HepG2 (cell line): ENCODE measurements around the gene ISLR2. TPM values are rescaled to one million over a fixed set of nuclear protein-coding genes. Genes with fewer than 3 reads are reported as not detected.
A peak's percentile ranks its signal among the peaks of the same experiment; 100 is the strongest.
"Not testable (repeated sequence)": the region's sequence is repeated elsewhere in the genome, so short reads cannot be mapped to it uniquely, and the experiment has no call there.

ENCODE experiments used
- ATAC-seq: fragments of 200-7000 bp; cut with Tn5 transposase; 3 replicates; pipeline ENCODE4 v1.9.1; 2020; ENCODE audit warnings: mild to moderate bottlenecking, moderate library complexity
- BruUV-seq: library from RNA; stranded (reverse); fragments of 400-500 nt; replicated peaks from 2 replicates; lab custom pipeline; 2021; lab: Mats Ljungman, UMichigan
- CTCF ChIA-PET: fragments of 300-600 bp; formaldehyde crosslinking; extraction: SDS; loops from one replicate; lab custom pipeline; 2021; ENCODE audit warnings: low total read pairs, inconsistent platforms, low intra/inter-chr PET ratio; lab: Yijun Ruan, JAX
- POLR2A ChIA-PET: fragments of 350-600 bp; sonication (Branson Sonifier 250); formaldehyde crosslinking; loops from one replicate; lab custom pipeline; 2020; ENCODE audit warnings: antibody characterized with exemption, inconsistent platforms; lab: Yijun Ruan, JAX
- DNase-seq: peaks from one replicate; pipeline ENCODE4 v3.0.0-alpha.2; 2015; ENCODE audit warnings: low spot score
- FAIRE-seq: peaks from 3 replicates; lab custom pipeline; 2011; peaks lifted over from hg19 to GRCh38; lab: Jason Lieb, UNC
- H2AFZ ChIP-seq: one replicate; pipeline ENCODE4 v1.6.1; 2011; ENCODE audit warnings: low read length, inconsistent platforms
- H3K27ac ChIP-seq: fragments of 300-600 bp; 3 replicates; pipeline ENCODE4 v1.8.0; 2011; ENCODE audit warnings: mixed run types, mild to moderate bottlenecking, mixed read lengths, low read length, inconsistent platforms; ENCODE audit not compliant: insufficient read depth; ENCODE audit errors: extremely low read length
- H3K27me3 ChIP-seq, 2 experiments: fragments of 200-600 bp in 1 of 2; 2 replicates in 1 of 2; 3 replicates in 1 of 2; pipeline versions ENCODE4 v1.6.0 to v1.8.0; 2011; ENCODE audit warnings: low read length in 2 of 2, mild to moderate bottlenecking in 2 of 2, moderate library complexity in 2 of 2, inconsistent platforms in 1 of 2; ENCODE audit not compliant: insufficient read depth in 2 of 2, control insufficient read depth in 1 of 2
- H3K36me3 ChIP-seq, 2 experiments: fragments of 200-600 bp in 1 of 2; replicated peaks in 1 of 2; 2 replicates in 1 of 2; 3 replicates in 1 of 2; pipeline versions ENCODE4 v1.5.1 to v1.8.0; 2011; ENCODE audit warnings: low read length in 2 of 2, inconsistent platforms in 1 of 2; ENCODE audit not compliant: insufficient read depth in 2 of 2, control insufficient read depth in 1 of 2
- H3K4me1 ChIP-seq: 2 replicates; pipeline ENCODE4 v1.5.1; 2012; ENCODE audit warnings: low read length, inconsistent platforms; ENCODE audit not compliant: insufficient read depth
- H3K4me2 ChIP-seq: 2 replicates; pipeline ENCODE4 v1.6.0; 2011; ENCODE audit warnings: low read depth, low read length, inconsistent platforms
- H3K4me3 ChIP-seq, 3 experiments: fragments of 200-600 bp in 1 of 3; sonication (generic), shearing (Covaris generic) in 1 of 3; replicated peaks in 1 of 3; 2 replicates each; pipeline ENCODE4 v1.5.1; 2011 to 2016; ENCODE audit warnings: low read length in 3 of 3, inconsistent platforms in 2 of 3, low read depth in 2 of 3, mild to moderate bottlenecking in 2 of 3, control low read depth in 1 of 3, mixed read lengths in 1 of 3; ENCODE audit not compliant: insufficient read depth in 1 of 3
- H3K79me2 ChIP-seq: one replicate; pipeline ENCODE4 v1.6.1; 2011; ENCODE audit warnings: low read length, inconsistent platforms; ENCODE audit not compliant: insufficient read depth
- H3K9ac ChIP-seq: 2 replicates; pipeline ENCODE4 v1.6.0; 2011; ENCODE audit warnings: mild to moderate bottlenecking, low read depth, low read length, inconsistent platforms; ENCODE audit not compliant: insufficient read depth
- H3K9me3 ChIP-seq: 2 replicates; pipeline ENCODE4 v1.5.1; 2012; ENCODE audit warnings: mild to moderate bottlenecking, low read length
- H4K20me1 ChIP-seq: 2 replicates; pipeline ENCODE4 v1.6.0; 2011; ENCODE audit warnings: inconsistent platforms, mild to moderate bottlenecking, low read length, moderate library complexity; ENCODE audit not compliant: insufficient read depth
- WGBS: methylation state at CpG from one replicate; pipeline ENCODE4 v1.1.6; 2017; ENCODE audit warnings: low lambda C conversion rate; 5-methylcytosine and 5-hydroxymethylcytosine counted together
- in situ Hi-C: cut with HindIII; loops from 2 replicates; pipeline ENCODE4 v1.10.0; 2017; ENCODE audit warnings: low pct_unique_long_range_greater_than_20kb; ENCODE audit not compliant: extremely low pct_ligation_motif_present
- intact Hi-C: fragments of 100-400 bp; cut with micrococcal nuclease; formaldehyde crosslinking; loops from one replicate; pipeline ENCODE4 v1.10.0; 2022; ENCODE audit not compliant: unreplicated experiment
- polyA plus RNA-seq, 8 experiments: library from polyadenylated mRNA; depleted of rRNA in 3 of 8; stranded (reverse) in 7 of 8; unstranded in 1 of 8; fragments of >200 nt; fragmentation: Illumina TruSeq in 4 of 8; extraction: Trizol in 4 of 8; gene quantifications; 2 replicates each; pipeline versions ENCODE4 v1.2.1 to v1.2.3, GENCODE V29; 2011 to 2016; ENCODE audit warnings: low read depth in 4 of 8, missing spikeins in 1 of 8, mixed read lengths in 1 of 8; ENCODE audit not compliant: insufficient read depth in 1 of 8
- total RNA-seq, 5 experiments: library from RNA; depleted of rRNA; stranded (reverse); fragments of >200 nt; fragmentation: Illumina TruSeq; extraction: Trizol; gene quantifications; 2 replicates each; pipeline ENCODE4 v1.2.3, GENCODE V29; 2016; ENCODE audit warnings: low read depth in 1 of 5

The ISLR2 gene
- total and polyA plus RNA-seq, 2 of the 13 experiments (the other 11 are each of a cell fraction or from before 2014, with no cell fraction given), result not detected

DNA sequence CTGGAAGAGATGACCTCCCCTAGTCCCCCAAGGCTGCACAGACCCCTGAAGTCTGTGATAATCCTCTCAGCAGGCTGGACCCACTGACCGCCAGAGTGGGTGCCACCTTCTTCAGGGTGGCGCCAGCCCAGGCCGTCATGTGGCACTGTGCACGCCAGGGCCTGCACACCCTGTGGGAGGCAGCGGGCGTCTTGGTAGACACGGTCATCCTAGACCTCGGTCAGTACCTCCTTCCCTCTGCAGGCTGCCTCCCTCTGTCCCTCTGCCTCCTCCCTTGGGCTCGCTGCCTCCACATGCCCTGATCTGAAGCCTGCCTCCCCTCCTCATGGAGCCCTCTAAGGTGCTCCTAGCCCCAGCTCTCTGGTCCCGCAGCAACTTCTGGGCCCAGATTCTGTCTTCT lies 34.8 kb upstream of the ISLR2 start:
- H3K79me2 ChIP-seq, BruUV-seq, H3K36me3 ChIP-seq, in situ Hi-C loops, FAIRE-seq, H3K27me3 ChIP-seq, H3K27ac ChIP-seq, POLR2A ChIA-PET, H3K9ac ChIP-seq, H3K4me2 ChIP-seq, H3K4me1 ChIP-seq, DNase-seq, H3K4me3 ChIP-seq, H2AFZ ChIP-seq, intact Hi-C loops, CTCF ChIA-PET, H4K20me1 ChIP-seq, ATAC-seq, H3K9me3 ChIP-seq: not testable (repeated sequence)
- WGBS, result 34% methylated on average over 5 of the region's 10 CpGs

DNA sequence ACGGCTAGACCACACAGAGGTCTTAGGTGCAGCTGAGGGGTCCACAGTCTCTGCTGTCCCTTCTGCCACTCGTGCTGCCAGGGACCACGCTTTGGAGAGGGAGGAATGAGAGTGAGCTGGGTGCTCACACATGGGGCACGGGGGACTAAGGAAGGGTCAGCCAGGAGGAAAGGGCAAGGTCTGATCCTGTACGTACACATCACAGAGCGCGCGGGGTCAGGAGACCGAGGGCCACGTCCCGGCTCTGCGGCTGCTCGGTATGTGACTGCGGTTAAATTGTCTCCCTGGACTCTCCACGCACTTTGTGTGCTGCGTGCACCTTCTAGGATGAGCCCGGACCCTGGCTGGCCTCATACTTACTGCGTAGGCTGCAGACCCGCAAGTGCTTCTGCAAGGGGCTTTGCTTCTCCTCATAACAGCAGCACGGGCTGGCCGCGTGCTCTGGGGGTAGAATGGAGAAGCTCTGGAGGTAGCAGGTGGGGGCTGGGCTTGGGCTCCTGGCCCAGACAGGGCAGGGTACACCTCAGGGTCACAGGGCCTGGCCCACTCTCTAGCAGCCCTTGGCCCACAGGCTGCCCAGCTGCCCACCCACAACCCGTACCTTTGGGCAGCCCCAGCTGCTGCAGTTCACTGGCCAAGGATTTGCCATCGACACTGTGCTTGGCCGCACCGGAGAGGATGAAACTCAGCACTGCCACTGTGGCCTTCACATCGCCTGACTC lies 33.5 kb upstream of the ISLR2 start:
- H3K9ac ChIP-seq, H3K27me3 ChIP-seq, H3K79me2 ChIP-seq, H3K27ac ChIP-seq, H3K4me2 ChIP-seq, in situ Hi-C loops, H2AFZ ChIP-seq, H3K36me3 ChIP-seq, CTCF ChIA-PET, DNase-seq, BruUV-seq, H3K4me3 ChIP-seq, H3K9me3 ChIP-seq, FAIRE-seq, H3K4me1 ChIP-seq, POLR2A ChIA-PET, H4K20me1 ChIP-seq, intact Hi-C loops: not testable (repeated sequence)
- WGBS, result no CpG with 5 or more reads among the region's 27 CpGs
- peak; percentile 72 for ATAC-seq
